Anterior cingulate cortex (tissue), 58 donors: ENCODE results near the gene NPAS3.

Experiments used
- DNase-seq, 58 donors: peaks; one replicate each; lab custom pipeline; 2025; lab: John Stamatoyannopoulos, UW

The NPAS3 gene

DNA sequence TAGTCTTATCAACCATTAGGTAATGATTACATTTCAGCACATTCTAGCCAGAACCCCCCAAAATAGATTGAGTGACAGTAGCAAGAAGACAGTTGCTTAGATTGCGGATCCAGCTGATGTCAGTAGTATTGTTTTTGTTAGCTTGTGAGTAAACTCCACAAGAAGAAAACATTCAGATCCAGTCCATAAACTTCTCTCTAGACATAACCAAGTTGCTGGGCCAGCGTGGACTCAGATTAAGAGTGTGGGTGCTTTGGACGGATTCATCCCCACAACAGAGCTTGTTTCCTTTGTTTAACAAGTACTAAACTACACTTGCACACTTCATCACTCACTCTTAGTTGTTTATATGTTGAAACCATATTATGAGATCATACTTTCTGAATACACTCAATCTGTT, 293.4 kb downstream of the NPAS3 start:
- DNase-seq: no peak

DNA sequence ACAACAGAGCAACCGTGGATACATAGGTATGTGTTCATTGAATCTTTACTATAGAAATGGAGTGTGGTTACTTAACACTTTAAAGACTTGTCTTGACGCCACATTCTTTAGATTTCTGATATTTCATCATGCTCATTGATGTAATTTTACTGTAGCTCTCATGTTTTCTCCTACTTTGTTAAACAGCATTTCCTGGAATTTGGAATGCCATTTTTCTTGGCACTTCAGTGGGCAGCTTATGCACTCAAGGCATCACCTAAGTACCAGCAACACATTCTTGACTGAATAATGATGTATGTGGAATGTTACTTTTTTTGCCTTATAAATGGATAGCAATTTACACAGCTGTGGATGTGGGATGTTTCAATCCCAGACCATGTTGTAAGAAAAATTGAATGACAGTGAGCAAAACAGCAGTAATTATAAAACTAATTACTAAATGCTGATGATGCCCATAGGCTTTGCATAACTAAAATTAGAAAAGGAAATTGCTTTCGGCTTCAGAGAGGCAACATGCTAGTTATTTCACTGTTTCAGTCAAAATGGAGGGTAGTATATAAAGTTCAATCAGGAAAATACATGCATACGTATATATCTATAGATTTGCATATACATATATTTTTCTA, 298.5 kb downstream of the NPAS3 start:
- DNase-seq: no peak

DNA sequence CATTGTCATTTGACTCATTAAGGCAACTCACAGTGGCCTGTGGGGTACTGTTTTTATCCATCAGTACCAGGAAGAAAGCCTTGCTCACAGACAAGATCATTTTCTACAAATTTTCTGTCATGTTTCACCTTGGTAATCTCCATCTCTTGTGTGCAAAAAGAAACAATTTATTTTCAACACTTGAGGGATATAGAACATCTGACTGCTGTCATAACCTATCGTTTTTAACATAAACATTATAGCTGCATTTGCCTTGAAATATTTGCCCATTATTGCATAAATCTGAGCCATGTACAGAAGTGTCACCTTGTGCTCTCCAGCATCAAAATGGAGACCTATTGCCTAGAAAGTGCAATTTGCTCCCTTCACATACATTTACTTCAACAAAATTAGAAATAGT, 300.8 kb downstream of the NPAS3 start:
- no peak for DNase-seq

DNA sequence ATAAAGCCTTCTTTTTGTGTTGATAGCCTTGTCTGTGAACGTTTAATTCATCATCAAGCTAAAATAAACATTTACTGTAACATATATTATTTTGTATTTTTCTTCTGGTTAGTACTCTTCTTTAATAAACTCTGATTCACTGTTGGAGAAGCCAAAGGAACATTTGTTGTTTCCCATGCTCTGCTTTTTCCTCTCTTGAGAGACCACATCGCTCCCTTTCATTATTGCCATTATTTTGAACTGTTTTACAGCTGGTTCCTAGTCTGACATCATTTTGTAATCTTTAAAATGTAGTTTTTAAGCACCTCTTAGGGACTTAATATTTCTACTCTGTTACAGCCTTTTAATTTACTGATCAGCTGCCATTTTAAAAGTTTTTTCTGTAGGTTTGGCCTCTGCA, 301.8 kb downstream of the NPAS3 start:
- DNase-seq: no peak

DNA sequence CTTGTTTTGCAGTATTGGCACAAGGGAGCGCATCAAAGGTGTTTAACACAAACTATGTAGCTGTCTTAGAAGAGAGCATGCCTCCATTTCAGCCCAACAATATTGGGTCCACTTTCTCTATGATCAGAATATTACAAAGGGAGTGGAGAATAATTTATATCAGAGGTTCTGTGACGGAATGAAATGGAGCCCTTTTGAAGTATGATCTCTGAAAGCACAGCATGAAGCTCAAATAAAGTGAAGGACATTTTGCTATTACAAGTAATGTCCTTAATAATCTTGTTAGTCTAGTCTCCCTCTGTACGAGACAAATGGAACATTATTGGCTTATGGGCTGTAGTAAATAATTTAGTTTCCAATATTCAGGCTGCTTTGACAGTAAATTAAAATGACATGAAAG, 302.7 kb downstream of the NPAS3 start:
- DNase-seq: no peak

DNA sequence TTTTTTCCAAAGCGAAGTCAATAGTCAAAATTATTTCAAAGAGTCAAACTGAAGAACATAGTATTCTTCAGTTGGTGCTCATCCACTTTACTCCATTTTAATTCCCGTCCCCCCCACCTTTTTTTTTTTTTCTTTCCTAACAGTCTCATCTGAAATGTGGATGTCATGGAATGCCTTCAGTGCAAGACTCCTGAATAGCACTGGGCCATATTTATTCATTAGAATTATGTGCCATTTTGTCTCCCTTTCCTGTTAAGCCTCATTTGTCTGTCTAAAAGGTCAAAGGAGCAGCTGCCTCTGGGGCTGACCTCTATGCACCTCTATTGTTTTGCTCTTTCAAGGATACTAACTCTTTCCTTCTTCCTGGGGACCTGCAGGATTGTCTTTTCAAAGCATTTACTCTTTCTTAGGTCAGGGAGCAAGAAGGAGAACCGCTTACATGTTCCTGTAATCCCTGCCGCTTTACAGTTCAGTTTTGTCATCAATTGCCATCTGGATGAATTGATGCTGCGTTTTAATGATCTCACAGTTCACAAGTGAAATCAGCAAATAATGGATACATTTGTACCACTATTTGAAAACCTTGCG, 310.6 kb downstream of the NPAS3 start:
- DNase-seq: no peak

DNA sequence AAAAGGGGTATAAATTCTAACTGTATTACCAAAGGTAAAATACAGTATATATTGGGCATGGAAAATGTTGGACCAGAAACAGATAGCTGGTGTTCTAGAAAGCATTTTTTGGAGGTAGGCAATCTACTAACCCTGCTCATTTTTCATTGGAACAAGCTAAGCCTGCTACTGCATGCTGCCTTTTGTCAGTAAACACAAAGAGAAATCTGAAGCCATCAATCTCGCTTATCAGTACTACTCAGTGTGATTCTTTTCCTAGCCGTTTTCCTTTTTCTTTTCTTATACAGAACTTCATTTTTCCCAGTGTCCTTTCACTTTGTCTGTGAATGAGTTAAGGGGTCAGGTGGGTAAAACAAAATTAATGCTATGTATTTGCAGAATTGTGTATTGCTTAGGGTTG, 312.3 kb downstream of the NPAS3 start:
- DNase-seq: no peak

DNA sequence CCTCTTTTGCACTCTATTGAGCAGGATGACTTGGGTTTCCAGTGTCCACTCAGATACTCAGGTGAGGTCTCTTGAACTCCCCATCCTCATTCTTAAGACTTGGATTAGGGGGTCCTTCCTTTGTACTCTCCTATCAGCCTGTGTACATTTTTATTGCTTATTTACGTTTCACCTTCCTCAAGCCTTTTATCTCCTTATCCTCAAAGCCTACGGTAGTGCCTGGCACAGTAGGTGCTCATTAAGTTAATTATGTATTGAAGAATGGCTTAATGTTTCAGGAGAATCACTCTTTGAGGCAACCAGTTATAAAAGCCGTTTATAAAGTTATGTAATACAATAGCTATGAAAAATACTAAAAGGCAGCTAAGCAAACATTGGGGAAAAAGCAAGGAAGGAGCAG, 315.7 kb downstream of the NPAS3 start:
- no peak for DNase-seq

DNA sequence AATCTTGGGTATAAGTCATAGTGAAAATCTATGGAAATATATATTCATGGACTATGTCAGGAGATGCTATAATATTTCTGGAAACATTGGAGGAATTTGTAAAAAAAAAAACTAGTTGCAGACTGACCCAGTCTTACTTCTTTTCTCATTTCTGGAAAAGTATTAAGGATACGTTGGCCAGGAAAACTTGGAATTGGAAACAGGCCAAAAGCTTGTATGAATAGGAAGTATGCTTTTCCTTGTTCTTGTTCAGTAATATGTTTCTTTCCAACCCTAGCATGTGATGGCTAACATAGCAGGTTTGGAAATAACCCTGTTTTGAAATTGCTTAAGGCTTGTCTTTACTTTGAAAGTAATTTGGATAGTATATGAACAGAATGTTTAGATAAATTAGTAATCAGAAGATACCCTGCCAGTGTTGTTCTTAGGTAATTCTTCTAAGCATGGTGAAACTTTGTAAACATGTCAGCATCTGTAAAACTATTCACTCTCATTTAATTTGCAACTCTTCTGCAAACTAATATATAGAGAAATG, 316.2 kb downstream of the NPAS3 start:
- no peak for DNase-seq

DNA sequence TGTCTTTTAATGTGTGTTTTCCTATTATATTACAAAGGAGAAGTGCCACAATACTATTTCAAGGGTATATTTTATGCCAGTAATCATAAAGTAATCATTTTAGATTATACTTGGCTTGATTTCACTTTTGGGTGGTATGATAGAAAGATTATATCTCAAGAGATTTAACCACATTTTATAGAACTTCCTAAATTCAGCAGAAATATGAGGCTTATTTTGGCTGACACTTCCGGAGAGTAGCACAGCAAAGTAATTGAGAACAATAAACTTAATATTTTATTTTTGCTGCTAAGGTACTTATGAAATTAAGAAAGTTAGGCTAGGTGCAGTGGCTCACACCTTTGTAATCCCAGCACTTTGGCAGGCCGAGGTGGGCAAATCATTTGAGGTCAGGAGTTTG, 319.1 kb downstream of the NPAS3 start:
- no peak for DNase-seq

DNA sequence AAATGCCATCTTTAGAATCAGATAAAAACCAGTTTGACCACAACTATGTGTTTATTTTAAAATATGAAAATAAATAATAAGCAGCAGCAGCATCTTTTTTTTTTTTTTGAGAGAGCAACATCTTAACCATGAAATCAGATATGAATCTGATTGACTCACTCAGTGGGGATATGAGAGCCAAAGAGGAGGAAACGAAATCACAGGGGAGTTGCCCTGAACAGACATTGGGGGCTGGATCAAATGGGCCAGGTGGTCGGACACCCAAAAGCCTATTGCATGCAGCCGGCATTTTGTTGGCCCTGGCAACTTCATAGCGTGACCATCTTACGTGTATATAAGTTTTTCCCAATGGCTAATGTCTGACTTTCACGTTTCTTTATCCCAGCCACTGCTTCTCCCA, 321.1 kb downstream of the NPAS3 start:
- no peak for DNase-seq

DNA sequence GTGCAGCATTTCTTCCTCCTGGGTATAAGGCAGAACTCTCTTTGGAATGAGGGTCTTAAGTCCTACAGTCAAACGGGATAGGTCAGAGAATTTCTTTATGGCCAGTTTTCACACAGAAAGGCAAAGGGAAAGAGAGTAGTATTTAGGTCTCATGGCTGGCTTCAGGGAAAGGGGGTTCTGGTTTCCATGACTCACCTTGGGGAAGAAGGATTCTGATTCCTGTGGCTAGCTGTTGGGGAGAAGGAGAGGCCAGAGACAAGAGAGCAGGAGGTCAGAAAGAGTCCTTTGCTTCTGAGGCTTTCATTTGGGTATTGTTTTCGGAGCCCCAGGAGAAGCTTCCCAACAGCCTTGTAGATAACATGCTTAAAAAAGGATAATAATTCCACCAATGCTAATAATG, 332.5 kb downstream of the NPAS3 start:
- DNase-seq: no peak

DNA sequence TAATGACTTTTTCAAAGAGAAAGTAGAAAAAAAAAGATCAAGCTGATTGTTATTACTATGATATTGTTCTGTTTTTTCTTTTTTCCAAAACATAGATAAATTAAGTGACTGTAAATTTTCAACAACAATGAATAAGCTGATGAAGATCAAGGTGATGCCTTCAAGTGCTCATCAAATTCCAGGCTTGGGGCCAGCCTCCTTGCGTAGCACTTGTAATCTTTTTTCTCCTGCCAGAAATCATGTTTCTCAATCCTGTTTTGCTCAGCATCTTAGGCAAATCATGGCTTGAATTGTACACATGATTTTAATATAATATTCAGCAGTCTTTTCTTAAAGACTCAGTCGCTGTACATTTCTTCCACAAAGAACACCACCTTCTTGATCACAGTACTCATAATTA, 333.2 kb downstream of the NPAS3 start:
- DNase-seq: no peak

DNA sequence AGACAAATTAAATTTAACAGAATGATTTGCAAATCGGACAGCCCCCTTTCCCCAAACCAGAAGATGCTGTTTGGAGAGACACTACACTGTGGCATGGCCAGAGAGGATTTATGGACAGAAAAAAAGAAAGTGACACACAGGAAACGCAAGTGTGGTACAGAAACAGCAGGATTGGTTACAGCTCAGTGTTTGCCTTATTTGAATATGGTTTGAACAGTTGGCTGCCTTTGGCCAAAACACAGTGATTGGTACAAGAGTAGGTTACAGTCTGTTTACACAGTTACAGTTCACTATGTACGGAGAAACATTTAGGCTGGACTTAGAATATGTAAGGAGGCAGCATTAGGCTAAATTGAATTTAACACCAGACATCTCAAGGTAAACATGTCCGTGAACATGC, 335.3 kb downstream of the NPAS3 start:
- no peak for DNase-seq

DNA sequence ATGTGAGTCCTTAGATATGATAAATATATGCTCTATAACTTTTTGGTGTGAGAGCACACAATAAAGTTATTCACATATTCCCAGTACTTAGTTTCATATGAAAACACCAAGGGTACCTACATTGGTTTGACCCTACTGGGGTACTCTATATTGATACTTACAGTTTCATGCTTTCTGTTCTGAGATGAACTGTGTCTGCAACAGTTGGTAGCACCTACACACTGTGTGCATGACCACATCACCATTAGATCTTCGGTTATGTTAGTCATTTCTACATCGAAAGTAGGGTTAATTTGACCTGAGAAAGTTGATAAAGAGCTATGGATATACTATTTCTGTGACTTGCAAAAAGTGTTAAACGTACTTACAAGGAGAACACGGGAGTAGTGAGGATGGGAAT, 337.2 kb downstream of the NPAS3 start:
- DNase-seq: no peak

DNA sequence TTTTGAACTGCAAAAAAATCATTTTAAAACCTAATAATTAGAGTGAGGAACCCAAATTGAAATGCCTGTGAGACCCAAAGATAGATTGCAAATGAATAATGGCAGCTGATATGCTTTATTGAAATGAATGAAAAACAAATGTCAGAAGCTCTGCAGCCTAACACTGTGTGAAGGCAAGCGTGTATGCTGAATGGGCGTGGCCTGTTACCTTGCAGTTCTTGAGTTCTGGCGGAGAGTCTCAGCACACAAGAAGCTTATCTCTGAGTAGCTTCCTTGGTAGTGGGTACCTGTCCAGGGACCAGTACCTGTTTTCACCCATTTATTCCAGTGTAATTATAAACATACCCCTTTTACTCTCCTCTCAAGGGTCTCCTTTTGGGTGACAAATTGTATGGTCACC, 341.2 kb downstream of the NPAS3 start:
- DNase-seq: no peak

DNA sequence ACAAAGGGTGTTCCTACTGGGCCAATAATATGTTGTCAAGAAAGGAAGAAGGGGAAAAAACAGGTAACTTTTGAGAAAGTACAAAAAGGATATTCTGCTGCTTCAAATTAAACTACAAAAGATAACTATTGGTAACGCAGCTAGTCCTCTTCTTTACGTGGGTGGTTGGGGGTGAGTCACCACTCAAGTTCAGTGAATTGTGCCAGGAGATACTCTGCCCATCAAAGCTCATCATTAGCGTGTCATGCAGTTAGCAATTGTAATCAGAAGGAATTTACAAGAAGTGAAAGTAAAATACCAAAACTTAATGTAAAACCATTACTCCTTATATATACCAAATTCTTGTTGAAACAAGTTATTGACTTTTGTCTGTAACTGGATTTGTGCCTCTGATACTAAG, 342.0 kb downstream of the NPAS3 start:
- DNase-seq: no peak

DNA sequence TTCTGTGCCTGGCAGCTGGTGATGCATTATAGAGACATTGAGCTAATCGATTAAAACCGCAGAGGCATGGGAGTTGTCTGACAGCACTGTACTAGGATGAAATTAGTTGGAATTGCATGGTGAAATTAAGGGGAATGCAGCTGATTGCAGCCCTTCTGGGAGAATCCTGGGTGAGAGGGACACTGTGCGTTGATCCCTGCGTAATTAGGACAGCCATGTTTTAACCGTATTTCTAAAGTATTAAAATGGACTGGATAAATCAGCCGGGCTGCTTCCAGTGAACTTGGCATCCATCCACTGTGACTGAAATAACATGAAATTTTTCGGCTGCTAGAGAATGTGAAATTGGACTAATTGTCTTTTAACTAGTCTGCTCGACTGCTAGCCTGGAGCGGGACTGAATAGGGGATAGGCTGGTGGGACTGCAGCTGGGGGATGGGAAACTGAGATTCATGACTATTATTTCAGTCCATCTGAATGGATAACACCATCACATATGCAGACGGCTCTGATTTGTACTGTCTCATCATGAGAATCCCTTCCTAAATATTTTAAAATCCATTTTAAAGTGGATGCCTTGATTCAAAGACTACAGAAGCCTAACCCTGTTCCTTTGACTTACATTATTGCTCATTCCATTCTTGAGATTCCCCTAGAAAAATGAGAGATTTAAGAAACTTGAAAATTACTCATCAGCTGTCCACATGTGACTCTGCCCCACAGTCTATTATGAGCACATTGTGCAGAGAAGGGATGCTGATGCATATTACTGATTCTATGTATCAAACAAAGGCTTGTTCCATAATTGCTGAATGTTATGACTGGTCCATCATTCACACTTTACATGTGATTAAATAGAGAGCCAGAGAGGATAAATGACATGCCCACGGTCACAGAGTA, 343.9 kb downstream of the NPAS3 start:
- DNase-seq: no peak

DNA sequence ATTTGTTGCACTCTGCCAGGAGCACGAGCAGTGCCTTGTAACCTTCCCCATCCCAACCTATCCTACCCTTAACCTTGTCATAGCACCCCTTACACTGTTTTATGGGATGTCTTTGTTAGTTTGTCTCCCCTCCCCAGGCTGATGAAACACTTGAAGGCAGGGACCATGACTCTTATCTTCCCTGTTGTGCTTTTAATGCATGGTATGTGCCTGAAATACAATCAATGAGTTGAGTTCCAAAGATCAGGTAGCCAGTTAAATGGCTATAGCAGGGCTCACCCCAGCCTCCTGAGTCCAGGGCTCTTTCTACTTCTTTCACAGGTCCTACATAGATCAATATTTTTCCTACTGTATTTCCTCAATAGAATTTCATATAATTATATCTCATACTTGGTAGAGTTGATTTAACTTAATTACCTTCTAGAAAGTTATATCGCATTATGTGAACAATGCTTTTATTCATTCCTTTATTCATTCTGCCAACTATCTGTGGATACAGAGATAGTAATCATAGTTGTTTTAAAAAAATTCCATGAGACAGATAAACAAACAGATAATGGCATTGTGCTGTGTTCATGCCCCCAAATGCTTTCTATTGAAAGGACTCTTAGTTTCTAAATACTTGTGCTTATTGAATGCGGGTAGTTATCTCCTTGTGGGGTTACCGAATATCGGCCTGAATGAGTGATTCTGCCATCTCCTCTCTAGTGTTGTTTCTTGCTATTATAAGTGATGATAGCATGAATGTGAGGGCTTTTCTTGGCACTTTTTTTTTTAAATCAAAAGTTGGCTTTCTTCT, 347.4 kb downstream of the NPAS3 start:
- DNase-seq: no peak

DNA sequence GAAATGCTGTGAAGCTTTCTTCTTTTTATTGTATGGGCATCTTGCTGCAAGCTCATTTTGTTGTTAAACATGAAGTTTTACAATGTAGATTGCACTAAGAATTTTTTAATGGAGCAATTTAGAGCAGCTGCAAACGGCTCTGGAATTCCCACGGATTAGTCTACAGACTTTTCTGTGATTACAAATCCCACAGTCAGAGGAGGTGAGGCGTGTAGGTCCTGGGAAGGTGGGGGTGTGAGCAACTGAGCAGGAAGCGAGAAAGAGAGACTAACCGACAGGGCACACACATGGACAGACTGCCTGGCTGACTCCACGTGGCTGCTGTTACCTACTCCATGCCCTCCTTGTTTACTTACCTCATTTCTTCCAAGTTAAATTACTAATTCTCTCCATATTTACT, 348.5 kb downstream of the NPAS3 start:
- no peak for DNase-seq

DNA sequence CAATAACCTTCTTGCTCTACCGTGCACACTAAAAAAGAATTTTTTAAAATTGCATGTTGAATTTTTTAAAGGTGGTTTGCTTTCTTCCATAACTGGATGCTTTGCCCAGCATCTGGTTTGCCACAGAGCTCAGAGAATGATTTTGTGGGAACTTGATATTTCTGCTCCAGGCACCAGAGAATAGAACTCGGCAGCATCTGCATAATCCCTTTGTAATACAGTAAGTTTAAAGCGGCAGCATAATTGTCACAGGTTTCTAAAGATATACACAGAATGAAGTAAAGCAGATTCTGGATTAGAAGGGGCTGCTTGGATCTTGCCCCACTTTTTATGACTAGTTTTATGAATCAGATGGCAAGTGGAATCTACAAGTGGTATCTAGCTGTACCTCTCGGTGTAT, 352.0 kb downstream of the NPAS3 start:
- DNase-seq: no peak
